GM12878 (cell line): ENCODE data around the gene PCSK5. TPM values are rescaled to one million over a fixed set of nuclear protein-coding genes. Genes with fewer than 3 reads are reported as not detected.
A peak's percentile ranks its signal among the peaks of the same experiment; 100 is the strongest.
"Not testable (repeated sequence)": the region's sequence is repeated elsewhere in the genome, so short reads cannot be mapped to it uniquely, and the experiment has no call there.

Experiments
- ATAC-seq: fragments of 200-7000 bp; cut with Tn5 transposase; 3 replicates; pipeline ENCODE4 v1.9.1; 2020; ENCODE audit warnings: mild to moderate bottlenecking, moderate library complexity
- BruUV-seq: library from RNA; stranded (reverse); fragments of 400-500 nt; replicated peaks from 2 replicates; lab custom pipeline; 2021; lab: Mats Ljungman, UMichigan
- CTCF ChIA-PET: fragments of 300-600 bp; sonication (Branson Sonifier 250); formaldehyde crosslinking; extraction: SDS; loops from one replicate; lab custom pipeline; 2021; ENCODE audit warnings: inconsistent platforms; lab: Yijun Ruan, JAX
- POLR2A ChIA-PET: fragments of 350-600 bp; formaldehyde crosslinking; extraction: SDS; loops from one replicate; lab custom pipeline; 2021; ENCODE audit warnings: inconsistent platforms; lab: Charles Lee
- RAD21 ChIA-PET: fragments of 300-600 bp; sonication (Branson Sonifier 250); formaldehyde crosslinking; loops from one replicate; lab custom pipeline; 2023; ENCODE audit warnings: antibody characterized with exemption; ENCODE audit not compliant: unreplicated experiment; lab: Charles Lee
- SMC1A ChIA-PET: fragments of 300-600 bp; sonication (Branson Sonifier 250); formaldehyde crosslinking; loops from one replicate; lab custom pipeline; 2023; ENCODE audit not compliant: unreplicated experiment, uncharacterized antibody; lab: Charles Lee
- DNase-seq: peaks from one replicate; pipeline ENCODE4 v3.0.0-alpha.2; 2011; ENCODE audit warnings: low read depth, low spot score
- FAIRE-seq: peaks from 3 replicates; lab custom pipeline; 2011; peaks lifted over from hg19 to GRCh38; lab: Jason Lieb, UNC
- H2AFZ ChIP-seq: 2 replicates; pipeline ENCODE4 v1.6.0; 2011; ENCODE audit warnings: low read depth, low read length, control low read depth; ENCODE audit not compliant: control insufficient read depth
- H3K27ac ChIP-seq: 2 replicates; pipeline ENCODE4 v1.5.1; 2011; ENCODE audit warnings: control low read depth; ENCODE audit not compliant: control insufficient read depth, insufficient read depth
- H3K27me3 ChIP-seq, 2 experiments: replicated peaks in 1 of 2; 2 replicates each; pipeline versions ENCODE4 v1.6.0 to v1.6.1; 2011; ENCODE audit warnings: low read length in 1 of 2; ENCODE audit not compliant: control insufficient read depth in 2 of 2, insufficient read depth in 2 of 2
- H3K36me3 ChIP-seq, 2 experiments: 2 replicates each; pipeline ENCODE4 v1.5.1; 2011; ENCODE audit warnings: low read length in 1 of 2; ENCODE audit not compliant: control insufficient read depth in 2 of 2, insufficient read depth in 2 of 2
- H3K4me1 ChIP-seq: 2 replicates; pipeline ENCODE4 v1.6.1; 2011; ENCODE audit warnings: mild to moderate bottlenecking, low read length, moderate library complexity, mixed read lengths; ENCODE audit not compliant: control insufficient read depth, insufficient read depth
- H3K4me2 ChIP-seq: 2 replicates; pipeline ENCODE4 v1.6.0; 2011; ENCODE audit warnings: control low read depth; ENCODE audit not compliant: control insufficient read depth, insufficient read depth
- H3K4me3 ChIP-seq: fragments of 200-600 bp; sonication (generic); 2 replicates; pipeline ENCODE4 v1.5.1; 2016
- H3K79me2 ChIP-seq: 2 replicates; pipeline ENCODE4 v1.6.0; 2011; ENCODE audit warnings: low read length; ENCODE audit not compliant: control insufficient read depth, insufficient read depth
- H3K9ac ChIP-seq: 2 replicates; pipeline ENCODE4 v1.8.0; 2011; ENCODE audit warnings: low read length, control low read depth, mixed read lengths; ENCODE audit not compliant: control insufficient read depth, insufficient read depth
- H3K9me3 ChIP-seq: replicated peaks from 3 replicates; pipeline ENCODE4 v1.5.1; 2011; ENCODE audit warnings: mild to moderate bottlenecking, low read length; ENCODE audit not compliant: control insufficient read depth, insufficient read depth
- H4K20me1 ChIP-seq: 2 replicates; pipeline ENCODE4 v1.6.0; 2011; ENCODE audit not compliant: control insufficient read depth, insufficient read depth
- ASH2L ChIP-seq: fragments of 300-600, 200-600 bp; sonication (generic); IDR thresholded peaks from 2 replicates; pipeline ENCODE4 v1.6.1; 2017; ENCODE audit warnings: low read depth, mild to moderate bottlenecking, borderline replicate concordance
- BCL11A ChIP-seq: IDR thresholded peaks from 2 replicates; pipeline ENCODE4 v1.6.1; 2011; ENCODE audit warnings: low read depth, low read length
- CTCF ChIP-seq, 3 experiments: IDR thresholded peaks in 2 of 3; conservative IDR thresholded peaks in 1 of 3; 2 replicates each; pipeline ENCODE4 v1.5.1; 2011; ENCODE audit warnings: low read depth in 3 of 3, low read length in 3 of 3, mild to moderate bottlenecking in 3 of 3, control low read depth in 2 of 3, moderate library complexity in 2 of 3, inconsistent platforms in 1 of 3, mixed read lengths in 1 of 3; ENCODE audit not compliant: control insufficient read depth in 2 of 3, insufficient read depth in 1 of 3; ENCODE audit errors: extremely low read depth in 1 of 3
- E2F4 ChIP-seq: IDR thresholded peaks from 2 replicates; pipeline ENCODE4 v1.6.1; 2012; ENCODE audit warnings: low read depth, low read length, improper control_type of control experiment
- GABPA ChIP-seq: IDR thresholded peaks from 2 replicates; pipeline ENCODE4 v1.6.1; 2014; ENCODE audit warnings: antibody characterized with exemption, low read depth, mild to moderate bottlenecking, inconsistent platforms
- JUND ChIP-seq: IDR thresholded peaks from 2 replicates; pipeline ENCODE4 v1.6.1; 2012; ENCODE audit warnings: low read depth, mild to moderate bottlenecking, low read length, improper control_type of control experiment, moderate library complexity
- MEF2A ChIP-seq: IDR thresholded peaks from 2 replicates; pipeline ENCODE4 v1.6.1; 2011; ENCODE audit warnings: low read depth, mild to moderate bottlenecking, low read length, moderate library complexity; ENCODE audit not compliant: insufficient read depth
- MEF2B ChIP-seq: fragments of 450-650 bp; IDR thresholded peaks from 2 replicates; pipeline ENCODE4 v1.6.1; 2018; ENCODE audit warnings: mild to moderate bottlenecking, moderate library complexity; ENCODE audit not compliant: partially characterized antibody, poor library complexity, severe bottlenecking
- RAD21 ChIP-seq: IDR thresholded peaks from 2 replicates; pipeline ENCODE4 v1.6.1; 2011; ENCODE audit warnings: mild to moderate bottlenecking, low read depth, low read length, moderate library complexity; ENCODE audit not compliant: insufficient read depth
- SMAD5 ChIP-seq: IDR thresholded peaks from 2 replicates; pipeline ENCODE4 v1.6.1; 2016; ENCODE audit warnings: antibody characterized with exemption, low read depth
- SREBF2 ChIP-seq: IDR thresholded peaks from 2 replicates; pipeline ENCODE4 v1.6.1; 2012; ENCODE audit warnings: mild to moderate bottlenecking, low read length
- WGBS: methylation state at CpG from one replicate; pipeline ENCODE4 v1.1.6; 2016; ENCODE audit warnings: low lambda C conversion rate; ENCODE audit not compliant: insufficient replicate concordance, insufficient coverage; ENCODE audit errors: missing lambda C conversion rate; 5-methylcytosine and 5-hydroxymethylcytosine counted together
- in situ Hi-C: fragments of 300-500 bp; cut with MboI; formaldehyde crosslinking; loops from 9 replicates; pipeline ENCODE4 v1.14.3; 2018; ENCODE audit warnings: mixed read lengths
- intact Hi-C: fragments of 100-400 bp; cut with micrococcal nuclease; formaldehyde crosslinking; loops from one replicate; pipeline ENCODE4 v1.14.2; 2022; ENCODE audit not compliant: unreplicated experiment
- polyA plus RNA-seq, 11 experiments: library from polyadenylated mRNA; depleted of rRNA in 4 of 11; unstranded in 6 of 11; stranded (reverse) in 5 of 11; fragments of >200 nt; fragmentation: Nextera tagmentation in 4 of 11; fragmentation: Illumina TruSeq in 1 of 11; extraction: Ambion mirVana in 4 of 11; extraction: Trizol in 1 of 11; gene quantifications; 1 replicate in 1 of 11; 2 replicates in 10 of 11; pipeline versions ENCODE4 v1.2.1 to v1.2.3, GENCODE V29; 2011 to 2016; ENCODE audit warnings: inconsistent platforms in 2 of 11, missing spikeins in 2 of 11, low read depth in 1 of 11
- total RNA-seq, 4 experiments: library from RNA; depleted of rRNA in 3 of 4; stranded (reverse); fragments of >200 nt in 3 of 4; fragmentation: Illumina TruSeq in 1 of 4; extraction: Trizol in 1 of 4; gene quantifications; 2 replicates each; pipeline versions ENCODE4 v1.2.1 to v1.2.3, GENCODE V29; 2013 to 2021

Gene PCSK5
- total and polyA plus RNA-seq, 10 of the 15 experiments (the other 5 are each of a cell fraction or from before 2014, with no cell fraction given): 0.01 to 0.13 (median 0.04) TPM; not detected in 3

GRCh38 chr9:76302947-76303550, 412.6 kb downstream of the PCSK5 start (continued):
- TF ChIP-seq SREBF2 (no peak), E2F4 (no peak), MEF2B (no peak), CTCF (IDR thresholded peaks at IDR 0.05 in 2 of 3, conservative IDR thresholded peaks at IDR 0.05 in 1 of 3; ENCODE audit: control insufficient read depth in 2 of 3, extremely low read depth in 1 of 3, insufficient read depth in 1 of 3, low read depth in 3 of 3, low read length in 3 of 3) (peak; percentile 47 to 52 (median 47); a peak in 4 of 6 replicates), MEF2A (no peak), ASH2L (no peak), BCL11A (no peak), RAD21 (peak; percentile 91), GABPA (no peak), SMAD5 (no peak), JUND (no peak)
- TF ChIP-seq, all 136 proteins: peak for 3

- ATAC-seq, DNase-seq, H3K4me1 ChIP-seq, H3K9ac ChIP-seq, FAIRE-seq, H4K20me1 ChIP-seq, H3K9me3 ChIP-seq, SMC1A ChIA-PET, H3K27me3 ChIP-seq, H3K4me3 ChIP-seq, H3K27ac ChIP-seq, H3K36me3 ChIP-seq, H3K4me2 ChIP-seq, H2AFZ ChIP-seq, RAD21 ChIA-PET, BruUV-seq, POLR2A ChIA-PET, intact Hi-C loops, in situ Hi-C loops, H3K79me2 ChIP-seq: not testable (repeated sequence)
- 35% methylated on average over 6 of the region's 7 CpGs for WGBS
- CTCF ChIA-PET: interaction anchor here (1.2 kb wide), 1 partner anchor 15 kb away, joined by 3 read pairs; no protein-coding TSS in a partner anchor
Observed at GRCh38 chr9:76307047-76307446, 416.6 kb downstream of the PCSK5 start.
